Measurements from ENCODE around the gene CENPX. TPM values are rescaled to one million over a fixed set of nuclear protein-coding genes. Genes with fewer than 3 reads are reported as not detected.

Gene CENPX
- polyA plus RNA-seq, 1 experiment: 57.0 TPM

- Histone ChIP-seq H3K4me3 (ENCODE audit: low read depth, low read length) (no peak overlapping the region), H3K36me3 (ENCODE audit: control insufficient read depth, insufficient read depth, low read length) (peaks cover 2% of the 10 kb centered on the region; the same call in 1 of the 2 replicates), H3K27me3 (ENCODE audit: control insufficient read depth, insufficient read depth, low read length) (no peaks in the 10 kb centered on the region)
- DNase-seq (ENCODE audit: low read depth): no peak
- POLR2A ChIA-PET: no interaction called here
- CTCF ChIA-PET: interaction anchor here (0.5 to 1.4 kb wide), 2 partner anchors 12 to 17 kb away, joined by 3 to 4 read pairs; no protein-coding TSS in a partner anchor
- no peak for TF ChIP-seq CTCF (IDR thresholded peaks at IDR 0.05; ENCODE audit: insufficient read depth, low read depth, low read length)
Observed at GRCh38 chr17:82007495-82008257, 15.0 kb downstream of the CENPX start.

- no peak for TF ChIP-seq CTCF (IDR thresholded peaks at IDR 0.05; ENCODE audit: insufficient read depth, low read depth, low read length)
- no peak overlapping the region for H3K4me3 ChIP-seq (ENCODE audit: low read depth, low read length)
- no peaks in the 10 kb centered on the region for H3K27me3 ChIP-seq (ENCODE audit: control insufficient read depth, insufficient read depth, low read length)
- H3K36me3 ChIP-seq (ENCODE audit: control insufficient read depth, insufficient read depth, low read length): peaks cover 2% of the 10 kb centered on the region; the same call in 1 of the 2 replicates
- ChIA-PET POLR2A (no interaction called here), CTCF (no interaction called here)
- DNase-seq (ENCODE audit: low read depth): no peak
Observed at GRCh38 chr17:82007228-82007494, 15.5 kb downstream of the CENPX start.

- no peak for DNase-seq (ENCODE audit: low read depth)
- CTCF ChIA-PET: no interaction called here
Observed at GRCh38 chr17:82006468-82007227, 16.0 kb downstream of the CENPX start.

GRCh38 chr17:82005701-82006348, 16.9 kb downstream of the CENPX start:
- Histone ChIP-seq H3K36me3 (ENCODE audit: control insufficient read depth, insufficient read depth, low read length) (no peaks in the 10 kb centered on the region; the same call in 1 of the 2 replicates), H3K27me3 (ENCODE audit: control insufficient read depth, insufficient read depth, low read length) (no peaks in the 10 kb centered on the region), H3K4me3 (ENCODE audit: low read depth, low read length) (no peak overlapping the region)
- TF ChIP-seq CTCF (IDR thresholded peaks at IDR 0.05; ENCODE audit: insufficient read depth, low read depth, low read length): no peak
- CTCF ChIA-PET: interaction anchor here (4.5 kb wide), 1 partner anchor 14 kb away, joined by 28 read pairs; no protein-coding TSS in a partner anchor
- POLR2A ChIA-PET: no interaction called here
- no peak for DNase-seq (ENCODE audit: low read depth)

More at GRCh38 chr17:82006468-82007227, 16.0 kb downstream of the CENPX start:
- no peaks in the 10 kb centered on the region for H3K27me3 ChIP-seq (ENCODE audit: control insufficient read depth, insufficient read depth, low read length)
- TF ChIP-seq CTCF (IDR thresholded peaks at IDR 0.05; ENCODE audit: insufficient read depth, low read depth, low read length): no peak
- H3K36me3 ChIP-seq (ENCODE audit: control insufficient read depth, insufficient read depth, low read length): peaks cover 2% of the 10 kb centered on the region; the same call in 1 of the 2 replicates
- H3K4me3 ChIP-seq (ENCODE audit: low read depth, low read length): no peak overlapping the region
- POLR2A ChIA-PET: no interaction called here
